Inflammatory macrophage treated with lipopolysaccharide for 1 hour (primary cell): Measurements from ENCODE around the gene RAP1GAP.

ENCODE experiments used
- DNase-seq, 2 donors: peaks; one replicate each; pipeline ENCODE4 v3.0.0-alpha.2; 2020 to 2022

Gene RAP1GAP

GRCh38 chr1:21589618-21590017 is 79.5 kb downstream of the RAP1GAP start:
- no peak for DNase-seq

GRCh38 chr1:21587602-21587953 is 81.6 kb downstream of the RAP1GAP start:
- no peak for DNase-seq

DNA sequence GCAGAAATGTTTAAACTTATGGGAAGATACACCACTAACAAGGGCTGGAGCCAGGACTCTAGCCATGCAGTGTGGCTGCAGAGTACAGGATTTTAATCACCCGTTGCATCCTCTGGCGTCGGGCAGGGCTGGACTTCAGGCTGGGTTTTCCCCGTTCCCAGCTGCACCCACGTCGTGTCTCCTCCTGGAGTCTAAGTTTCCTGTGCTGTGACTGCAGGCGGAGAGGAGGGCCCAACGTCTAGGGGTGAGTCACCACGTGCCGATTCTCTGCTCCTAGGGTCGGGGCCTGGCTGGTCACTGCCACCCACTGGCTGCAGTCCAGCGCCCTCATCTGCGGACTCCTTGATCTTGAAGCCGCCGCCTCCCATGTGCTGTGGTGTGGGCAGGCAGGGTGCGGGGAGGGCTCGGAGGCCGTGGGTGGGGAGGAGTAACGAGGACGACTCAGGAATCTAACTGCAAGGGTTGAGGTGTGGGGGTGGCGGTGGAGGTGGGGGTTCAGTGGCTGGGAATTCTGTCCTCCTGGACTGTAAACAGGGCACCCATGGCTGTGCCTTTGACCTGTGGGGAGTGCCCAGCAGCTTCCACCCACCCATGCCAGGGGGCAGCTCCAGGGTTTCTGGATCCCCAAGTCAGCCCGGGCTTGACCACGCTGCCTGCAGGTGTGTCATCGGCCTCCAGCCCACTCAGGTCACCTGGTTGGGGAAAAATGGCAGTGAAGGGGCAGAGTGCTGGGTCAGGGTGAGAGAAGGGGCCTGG is 82.1 kb downstream of the RAP1GAP start:
- peak; percentile 72 to 94 for DNase-seq

DNA sequence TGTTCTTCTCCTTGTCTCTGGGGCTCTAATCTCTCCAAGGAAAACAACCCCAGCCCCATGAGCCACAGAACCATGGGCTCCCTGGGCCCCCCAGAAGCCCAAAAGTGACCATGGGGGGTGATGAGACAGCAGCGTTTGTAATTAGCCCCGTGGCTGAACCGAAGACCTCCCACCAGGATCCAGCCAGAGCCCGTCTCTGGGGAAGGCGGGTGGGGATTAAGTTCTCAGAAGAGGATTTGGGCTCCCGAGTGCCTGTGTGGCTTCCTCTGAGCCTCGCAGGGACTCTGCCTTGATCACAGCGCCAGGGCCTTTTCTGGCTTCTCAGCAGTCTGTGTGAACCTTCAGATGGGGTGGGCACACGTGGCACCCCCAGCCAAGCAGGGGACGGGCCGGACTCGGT is 82.9 kb downstream of the RAP1GAP start:
- DNase-seq: no peak

DNA sequence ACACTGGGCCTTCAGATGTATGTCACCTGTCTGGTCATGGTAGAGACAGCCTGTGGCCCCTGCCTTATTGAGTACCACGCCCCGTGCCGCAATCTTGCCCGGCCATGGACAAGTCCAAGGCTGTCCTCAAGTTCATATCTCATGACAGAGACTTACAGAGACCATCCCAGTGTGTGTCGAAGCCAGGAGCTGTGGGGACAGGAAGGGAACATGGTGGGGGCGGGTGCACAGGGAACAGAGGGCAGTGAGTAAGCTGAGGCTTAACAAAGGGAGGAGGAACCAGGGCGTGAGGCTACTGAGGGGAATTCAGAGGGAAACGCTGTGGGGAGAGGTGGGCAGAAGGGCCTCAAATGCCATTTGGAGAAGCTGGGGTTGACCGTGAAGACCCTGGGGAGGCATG is 84.1 kb downstream of the RAP1GAP start:
- peak; percentile 71 to 88 for DNase-seq

GRCh38 chr1:21584096-21584495 is 85.1 kb downstream of the RAP1GAP start:
- DNase-seq: no peak

DNA sequence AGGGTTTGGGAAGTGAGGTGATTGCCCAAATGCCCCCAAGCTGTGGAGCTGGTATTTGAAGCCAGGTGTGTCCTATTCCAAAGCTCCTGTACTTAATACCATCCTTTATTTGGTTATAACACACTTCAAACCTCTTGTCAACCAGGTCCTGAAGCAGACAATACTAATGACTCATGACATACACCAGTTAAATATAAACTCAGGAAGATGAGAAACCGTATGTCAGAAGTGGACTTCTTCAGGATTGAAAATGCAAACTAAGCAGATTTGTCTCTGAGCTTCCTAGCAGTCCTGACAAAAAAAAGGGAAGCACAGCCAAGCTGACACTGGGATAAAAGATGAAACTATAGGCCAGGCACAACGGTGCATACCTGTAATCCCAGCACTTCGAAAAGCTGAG is 89.4 kb downstream of the RAP1GAP start:
- peak in 1 of 2 donors; percentile 17 for DNase-seq

- DNase-seq: no peak
Observed at GRCh38 chr1:21577933-21578332, 91.2 kb downstream of the RAP1GAP start.

DNA sequence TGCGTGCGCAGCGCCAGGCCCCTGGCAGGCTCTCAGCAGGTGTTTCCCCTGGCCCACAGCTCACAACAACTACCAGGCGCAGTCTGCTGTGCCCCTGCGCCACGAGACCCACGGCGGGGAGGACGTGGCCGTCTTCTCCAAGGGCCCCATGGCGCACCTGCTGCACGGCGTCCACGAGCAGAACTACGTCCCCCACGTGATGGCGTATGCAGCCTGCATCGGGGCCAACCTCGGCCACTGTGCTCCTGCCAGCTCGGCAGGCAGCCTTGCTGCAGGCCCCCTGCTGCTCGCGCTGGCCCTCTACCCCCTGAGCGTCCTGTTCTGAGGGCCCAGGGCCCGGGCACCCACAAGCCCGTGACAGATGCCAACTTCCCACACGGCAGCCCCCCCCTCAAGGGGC is 91.8 kb downstream of the RAP1GAP start:
- no peak for DNase-seq

- DNase-seq: no peak
Observed at GRCh38 chr1:21576798-21577187, 92.4 kb downstream of the RAP1GAP start.

DNA sequence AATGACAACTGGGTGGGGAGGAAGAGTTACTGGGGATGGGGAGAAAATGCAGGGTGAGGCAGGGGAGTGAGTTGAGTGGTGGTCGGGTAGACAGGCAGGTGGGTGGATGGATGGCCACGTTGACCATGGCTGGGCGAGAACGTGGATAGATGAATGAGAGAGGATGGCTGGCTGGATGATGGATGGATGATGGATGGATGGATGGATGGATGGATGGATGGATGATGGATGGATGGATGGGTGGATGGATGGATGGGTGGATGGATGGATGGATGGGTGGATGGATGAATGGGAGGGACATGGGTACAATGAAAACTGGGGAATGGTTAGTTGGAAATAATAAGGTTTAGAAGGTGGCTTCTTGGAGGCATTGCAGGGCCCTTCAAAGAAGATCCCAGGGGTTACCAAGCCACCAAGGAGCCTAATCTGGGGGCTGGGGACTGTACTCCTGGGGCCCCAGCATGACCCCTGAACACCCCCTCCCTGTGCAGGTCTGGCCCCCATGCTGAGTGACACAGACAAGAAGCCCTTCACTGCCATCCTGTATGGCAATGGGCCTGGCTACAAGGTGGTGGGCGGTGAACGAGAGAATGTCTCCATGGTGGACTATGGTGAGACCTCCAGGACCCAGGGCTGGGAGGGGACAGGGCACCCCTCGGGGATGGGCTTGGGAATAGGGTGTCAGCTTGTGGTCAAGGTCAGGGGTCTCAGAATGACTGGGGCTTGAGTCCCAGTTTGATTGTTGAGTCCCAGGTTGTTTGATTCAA is 92.9 kb downstream of the RAP1GAP start:
- DNase-seq: no peak

DNA sequence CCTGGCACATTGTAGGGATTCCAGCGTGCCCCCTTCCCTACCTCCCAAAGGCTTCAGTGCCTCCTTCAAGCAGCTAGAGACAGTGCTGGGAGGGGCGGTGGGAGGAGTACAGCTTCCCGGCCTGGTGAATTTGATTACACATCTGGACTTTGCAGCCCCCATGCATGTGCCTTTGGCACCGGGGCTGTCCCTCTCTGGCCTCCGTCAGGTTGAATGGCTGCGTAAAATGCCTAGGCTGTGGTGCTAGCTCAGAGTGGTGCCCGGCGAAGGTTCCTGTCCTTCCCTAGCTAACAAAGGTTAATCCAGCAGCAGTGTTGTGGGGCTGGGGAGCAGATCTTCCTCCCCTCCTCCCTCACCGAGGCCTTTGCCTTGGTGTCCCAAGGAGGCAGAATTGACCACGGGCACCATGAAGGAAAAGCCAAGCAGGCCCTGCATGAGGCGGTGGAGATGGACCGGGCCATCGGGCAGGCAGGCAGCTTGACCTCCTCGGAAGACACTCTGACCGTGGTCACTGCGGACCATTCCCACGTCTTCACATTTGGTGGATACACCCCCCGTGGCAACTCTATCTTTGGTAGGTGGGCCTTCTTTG is 93.7 kb downstream of the RAP1GAP start:
- no peak for DNase-seq

- no peak for DNase-seq
Observed at GRCh38 chr1:21574466-21575151, 94.5 kb downstream of the RAP1GAP start.

DNA sequence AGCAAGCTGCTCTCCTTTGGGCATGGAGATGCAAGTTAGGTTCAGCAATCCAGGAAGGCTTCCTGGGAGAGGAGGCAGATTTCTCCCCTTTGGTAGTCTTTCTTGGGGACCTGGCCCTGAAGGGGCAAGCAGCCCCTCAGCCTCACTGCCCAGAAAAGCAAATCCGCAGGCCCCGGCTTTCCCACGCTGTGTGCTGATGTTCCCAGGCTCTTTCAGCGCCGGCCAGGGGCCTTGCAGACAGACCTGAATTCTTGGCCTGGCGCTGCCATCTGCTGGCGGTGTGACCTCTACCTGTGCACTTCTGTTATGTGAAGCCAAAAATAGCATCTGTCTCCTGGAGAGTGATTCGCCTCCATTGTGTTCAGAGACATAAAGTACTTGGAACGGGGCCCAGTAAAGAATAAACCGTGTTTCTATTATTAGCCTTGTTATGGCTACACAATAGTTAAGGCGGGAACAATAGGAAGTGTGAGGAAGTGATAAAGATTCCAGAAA is 95.1 kb downstream of the RAP1GAP start:
- DNase-seq: no peak

- DNase-seq: no peak
Observed at GRCh38 chr1:21573475-21573874, 95.7 kb downstream of the RAP1GAP start.

- no peak for DNase-seq
Observed at GRCh38 chr1:21572735-21573277, 96.4 kb downstream of the RAP1GAP start.

- no peak for DNase-seq
Observed at GRCh38 chr1:21572221-21572620, 96.9 kb downstream of the RAP1GAP start.

DNA sequence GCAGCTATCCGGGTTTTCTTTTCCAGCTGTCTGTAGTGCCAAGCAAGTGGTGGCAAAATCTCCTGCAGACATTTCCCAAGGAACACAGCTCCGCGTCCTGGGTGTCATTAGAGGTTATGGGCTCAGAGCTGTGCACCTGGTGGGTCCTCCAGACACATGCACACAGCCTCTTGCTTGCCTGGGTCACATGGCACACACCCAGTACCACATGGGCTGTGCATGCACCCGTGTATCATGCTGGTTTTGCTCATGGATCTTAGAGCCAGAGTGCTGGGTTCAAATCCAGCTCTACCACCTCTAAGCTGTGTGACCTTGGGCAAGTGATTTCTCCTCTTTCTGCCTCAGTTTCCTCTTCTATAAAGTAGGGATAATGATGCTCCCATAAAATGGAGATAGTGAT is 98.3 kb downstream of the RAP1GAP start:
- DNase-seq: no peak

DNA sequence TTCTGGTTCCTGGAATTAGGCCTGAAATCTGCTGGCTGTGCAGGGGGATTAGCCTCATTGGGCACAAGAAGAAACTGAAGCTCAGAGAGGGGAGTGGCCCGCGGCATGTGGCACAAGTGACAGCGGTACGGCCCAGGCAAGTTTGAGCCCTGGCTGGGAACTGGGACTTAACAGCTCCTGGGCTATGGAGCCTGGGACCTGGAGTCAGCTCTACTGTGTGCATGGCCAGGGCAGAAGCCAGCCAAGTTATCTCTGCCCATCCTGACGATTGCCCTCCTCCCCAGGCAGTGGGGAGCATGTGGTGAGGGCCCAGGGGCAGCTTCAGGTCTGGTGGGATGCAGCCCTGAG is 98.7 kb downstream of the RAP1GAP start:
- DNase-seq: no peak

GRCh38 chr1:21569820-21570527 is 99.2 kb downstream of the RAP1GAP start:
- no peak for DNase-seq

DNA sequence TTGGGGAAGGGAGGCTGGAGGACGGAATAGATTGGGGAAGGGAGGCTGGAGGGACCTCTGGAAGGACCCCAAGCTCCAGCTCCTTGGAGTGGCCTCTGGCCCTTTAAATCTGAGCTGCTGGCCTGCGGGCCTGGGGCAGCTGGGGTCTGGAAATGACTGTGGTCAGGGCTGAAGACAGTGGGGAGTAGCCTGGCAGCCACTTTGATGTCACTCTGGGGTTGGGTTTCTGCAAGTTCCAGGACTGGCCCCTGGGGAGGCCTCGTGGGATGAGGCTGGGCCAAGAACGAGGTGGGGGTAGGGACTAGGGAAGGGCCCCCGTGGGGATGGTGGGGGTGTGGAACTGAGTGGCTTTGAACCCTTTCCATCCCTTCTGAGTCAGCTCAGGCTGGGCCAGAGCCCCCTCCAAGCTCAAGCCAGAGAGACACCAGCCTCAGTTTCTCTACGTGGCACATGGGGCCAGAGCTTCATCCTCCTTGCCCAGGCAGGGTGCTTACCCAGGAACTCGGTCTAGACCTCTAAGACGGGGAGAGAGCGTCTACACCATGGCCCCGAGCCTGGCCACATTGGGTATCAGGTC is 100.3 kb downstream of the RAP1GAP start:
- no peak for DNase-seq
